Esophagus squamous epithelium (tissue), 4 donors: Measurements from ENCODE around the gene SHISA5.

Source experiments
- CTCF ChIP-seq, 6 experiments: fragments of 450-650 bp in 4 of 6; fragments of 200-600 bp in 2 of 6; sonication (generic) in 2 of 6; IDR thresholded peaks; one replicate each; pipeline ENCODE4 v1.5.1; 2016 to 2019; ENCODE audit warnings: antibody characterized with exemption in 6 of 6, mild to moderate bottlenecking in 4 of 6, moderate library complexity in 4 of 6
- POLR2A ChIP-seq, 4 donors: fragments of 450-650 bp; IDR thresholded peaks; one replicate each; pipeline ENCODE4 v1.6.1; 2017; ENCODE audit warnings: antibody characterized with exemption in 4 of 4, mild to moderate bottlenecking in 4 of 4, moderate library complexity in 3 of 4

- TF ChIP-seq POLR2A (IDR thresholded peaks at IDR 0.05) (no peak), CTCF (IDR thresholded peaks at IDR 0.05) (no peak)
Observed at GRCh38 chr3:48477959-48478520, 25.9 kb downstream of the SHISA5 start.
